ENCODE results near the gene KDM7A. TPM values are rescaled to one million over a fixed set of nuclear protein-coding genes. Genes with fewer than 3 reads are reported as not detected.

Gene KDM7A
- total RNA-seq, 1 experiment from 2014 or later = 12.2 TPM

DNA sequence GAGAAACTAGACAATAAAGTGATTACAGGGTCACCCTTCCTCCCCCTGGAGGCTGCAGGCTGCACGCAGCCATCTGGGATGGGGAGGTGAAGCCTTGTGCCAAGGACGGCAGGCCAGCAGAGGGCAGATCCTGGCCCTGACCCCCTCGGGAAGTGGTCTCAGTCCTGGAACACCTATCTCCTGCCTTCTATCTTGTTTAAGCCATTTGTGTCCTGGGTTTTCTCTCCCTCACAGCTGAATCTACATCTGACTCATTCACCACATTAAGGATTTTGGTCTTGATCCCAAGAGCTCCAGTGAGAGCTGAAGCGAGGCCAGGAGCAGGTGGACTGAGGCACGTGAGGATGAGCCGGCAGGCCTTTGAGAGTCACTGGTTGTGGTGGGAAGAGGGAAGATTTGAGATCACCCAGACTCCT is 97.7 kb downstream of the KDM7A start (continued):
- TF ChIP-seq, protein P1, sequence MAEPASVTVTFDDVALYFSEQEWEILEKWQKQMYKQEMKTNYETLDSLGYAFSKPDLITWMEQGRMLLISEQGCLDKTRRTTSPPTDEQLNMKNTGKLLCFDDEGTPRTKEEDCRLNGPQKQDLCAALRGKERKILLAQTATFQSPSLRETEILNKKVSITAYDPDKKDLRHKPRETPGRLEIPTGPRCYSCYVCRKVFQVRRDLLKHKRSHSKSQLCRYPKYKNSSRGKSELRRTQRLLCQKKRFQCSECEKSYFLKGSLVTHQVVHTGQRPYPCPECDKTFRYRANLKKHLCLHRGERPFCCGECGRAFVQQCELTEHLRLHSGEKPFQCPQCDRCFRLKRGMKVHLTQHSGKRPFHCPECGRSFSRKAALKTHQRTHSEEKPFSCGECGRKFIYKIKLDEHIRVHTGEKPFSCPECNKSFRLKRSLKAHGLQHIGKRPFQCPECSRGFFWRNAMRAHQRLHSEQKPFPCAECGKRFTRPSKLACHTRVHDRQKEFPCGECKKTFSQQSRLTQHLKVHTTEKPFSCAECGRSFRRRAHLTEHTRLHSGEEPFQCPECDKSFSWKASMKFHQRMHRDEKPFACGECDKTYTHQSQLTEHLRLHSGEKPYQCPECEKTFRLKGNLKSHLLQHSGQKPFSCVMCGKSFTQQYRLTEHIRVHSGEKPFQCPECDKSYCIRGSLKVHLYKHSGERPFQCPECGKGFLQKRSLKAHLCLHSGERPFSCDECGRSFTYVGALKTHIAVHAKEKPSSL (CRISPR knock-in tag; conservative IDR thresholded peaks at IDR 0.05) = no peak
- TF ChIP-seq ZNF423 (CRISPR knock-in tag; IDR thresholded peaks at IDR 0.05) = no peak
- TF ChIP-seq, protein P2, sequence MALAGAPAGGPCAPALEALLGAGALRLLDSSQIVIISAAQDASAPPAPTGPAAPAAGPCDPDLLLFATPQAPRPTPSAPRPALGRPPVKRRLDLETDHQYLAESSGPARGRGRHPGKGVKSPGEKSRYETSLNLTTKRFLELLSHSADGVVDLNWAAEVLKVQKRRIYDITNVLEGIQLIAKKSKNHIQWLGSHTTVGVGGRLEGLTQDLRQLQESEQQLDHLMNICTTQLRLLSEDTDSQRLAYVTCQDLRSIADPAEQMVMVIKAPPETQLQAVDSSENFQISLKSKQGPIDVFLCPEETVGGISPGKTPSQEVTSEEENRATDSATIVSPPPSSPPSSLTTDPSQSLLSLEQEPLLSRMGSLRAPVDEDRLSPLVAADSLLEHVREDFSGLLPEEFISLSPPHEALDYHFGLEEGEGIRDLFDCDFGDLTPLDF (CRISPR knock-in tag; IDR thresholded peaks at IDR 0.05) = no peak
- TF ChIP-seq ZNF396 (CRISPR knock-in tag; IDR thresholded peaks at IDR 0.05; ENCODE audit: borderline replicate concordance) = no peak
- TF ChIP-seq, protein P3, sequence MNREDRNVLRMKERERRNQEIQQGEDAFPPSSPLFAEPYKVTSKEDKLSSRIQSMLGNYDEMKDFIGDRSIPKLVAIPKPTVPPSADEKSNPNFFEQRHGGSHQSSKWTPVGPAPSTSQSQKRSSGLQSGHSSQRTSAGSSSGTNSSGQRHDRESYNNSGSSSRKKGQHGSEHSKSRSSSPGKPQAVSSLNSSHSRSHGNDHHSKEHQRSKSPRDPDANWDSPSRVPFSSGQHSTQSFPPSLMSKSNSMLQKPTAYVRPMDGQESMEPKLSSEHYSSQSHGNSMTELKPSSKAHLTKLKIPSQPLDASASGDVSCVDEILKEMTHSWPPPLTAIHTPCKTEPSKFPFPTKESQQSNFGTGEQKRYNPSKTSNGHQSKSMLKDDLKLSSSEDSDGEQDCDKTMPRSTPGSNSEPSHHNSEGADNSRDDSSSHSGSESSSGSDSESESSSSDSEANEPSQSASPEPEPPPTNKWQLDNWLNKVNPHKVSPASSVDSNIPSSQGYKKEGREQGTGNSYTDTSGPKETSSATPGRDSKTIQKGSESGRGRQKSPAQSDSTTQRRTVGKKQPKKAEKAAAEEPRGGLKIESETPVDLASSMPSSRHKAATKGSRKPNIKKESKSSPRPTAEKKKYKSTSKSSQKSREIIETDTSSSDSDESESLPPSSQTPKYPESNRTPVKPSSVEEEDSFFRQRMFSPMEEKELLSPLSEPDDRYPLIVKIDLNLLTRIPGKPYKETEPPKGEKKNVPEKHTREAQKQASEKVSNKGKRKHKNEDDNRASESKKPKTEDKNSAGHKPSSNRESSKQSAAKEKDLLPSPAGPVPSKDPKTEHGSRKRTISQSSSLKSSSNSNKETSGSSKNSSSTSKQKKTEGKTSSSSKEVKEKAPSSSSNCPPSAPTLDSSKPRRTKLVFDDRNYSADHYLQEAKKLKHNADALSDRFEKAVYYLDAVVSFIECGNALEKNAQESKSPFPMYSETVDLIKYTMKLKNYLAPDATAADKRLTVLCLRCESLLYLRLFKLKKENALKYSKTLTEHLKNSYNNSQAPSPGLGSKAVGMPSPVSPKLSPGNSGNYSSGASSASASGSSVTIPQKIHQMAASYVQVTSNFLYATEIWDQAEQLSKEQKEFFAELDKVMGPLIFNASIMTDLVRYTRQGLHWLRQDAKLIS (CRISPR knock-in tag; IDR thresholded peaks at IDR 0.05; ENCODE audit: borderline replicate concordance) = no peak
- TF ChIP-seq, protein P4, sequence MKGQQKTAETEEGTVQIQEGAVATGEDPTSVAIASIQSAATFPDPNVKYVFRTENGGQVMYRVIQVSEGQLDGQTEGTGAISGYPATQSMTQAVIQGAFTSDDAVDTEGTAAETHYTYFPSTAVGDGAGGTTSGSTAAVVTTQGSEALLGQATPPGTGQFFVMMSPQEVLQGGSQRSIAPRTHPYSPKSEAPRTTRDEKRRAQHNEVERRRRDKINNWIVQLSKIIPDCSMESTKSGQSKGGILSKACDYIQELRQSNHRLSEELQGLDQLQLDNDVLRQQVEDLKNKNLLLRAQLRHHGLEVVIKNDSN (CRISPR knock-in tag; IDR thresholded peaks at IDR 0.05) = no peak

DNA sequence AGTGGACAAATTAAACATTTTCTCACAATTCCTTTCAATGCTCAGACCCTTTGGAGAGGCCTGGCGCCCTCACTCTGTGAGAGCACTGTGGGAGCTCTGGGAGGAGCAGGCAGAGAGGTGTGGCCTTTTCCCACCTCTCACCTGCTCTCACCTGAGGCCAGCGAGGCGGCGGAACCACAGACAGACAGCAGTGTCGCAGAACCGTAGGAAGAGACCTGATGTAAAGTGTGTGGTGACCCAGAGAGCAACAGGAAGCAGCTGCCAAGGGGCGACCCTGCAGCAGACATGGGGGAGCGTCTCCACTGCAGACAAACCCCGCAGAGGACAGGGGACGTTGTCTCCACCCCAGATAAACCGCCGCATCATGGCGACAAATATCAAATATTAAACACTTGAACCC is 98.4 kb downstream of the KDM7A start:
- Mint-ChIP-seq H3K4me1 (peaks cover 11% of the 10 kb centered on the region), H3K36me3 (no peaks in the 10 kb centered on the region), H3K9me3 (no peaks in the 10 kb centered on the region), H3K27ac (no peak overlapping the region), H3K4me3 (no peak overlapping the region), H3K27me3 (ENCODE audit: low read depth) (no peaks in the 10 kb centered on the region)
- ATAC-seq (peak; percentile 69), DNase-seq (ENCODE audit: low spot score) (peak; percentile 19)
- POLR2A ChIA-PET = interaction anchor here (0.7 kb wide), 1 partner anchor 332 kb away, joined by 3 read pairs; no protein-coding TSS in a partner anchor
- CTCF ChIA-PET = interaction anchor here (1.4 kb wide), 1 partner anchor 72 kb away, joined by 6 read pairs; no protein-coding TSS in a partner anchor
- TF ChIP-seq, protein P5, sequence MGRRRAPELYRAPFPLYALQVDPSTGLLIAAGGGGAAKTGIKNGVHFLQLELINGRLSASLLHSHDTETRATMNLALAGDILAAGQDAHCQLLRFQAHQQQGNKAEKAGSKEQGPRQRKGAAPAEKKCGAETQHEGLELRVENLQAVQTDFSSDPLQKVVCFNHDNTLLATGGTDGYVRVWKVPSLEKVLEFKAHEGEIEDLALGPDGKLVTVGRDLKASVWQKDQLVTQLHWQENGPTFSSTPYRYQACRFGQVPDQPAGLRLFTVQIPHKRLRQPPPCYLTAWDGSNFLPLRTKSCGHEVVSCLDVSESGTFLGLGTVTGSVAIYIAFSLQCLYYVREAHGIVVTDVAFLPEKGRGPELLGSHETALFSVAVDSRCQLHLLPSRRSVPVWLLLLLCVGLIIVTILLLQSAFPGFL (CRISPR knock-in tag; IDR thresholded peaks at IDR 0.05; ENCODE audit: borderline replicate concordance) = no peak
- TF ChIP-seq CBFB (CRISPR knock-in tag; IDR thresholded peaks at IDR 0.05; ENCODE audit: low read depth) = no peak
- TF ChIP-seq, protein P6, sequence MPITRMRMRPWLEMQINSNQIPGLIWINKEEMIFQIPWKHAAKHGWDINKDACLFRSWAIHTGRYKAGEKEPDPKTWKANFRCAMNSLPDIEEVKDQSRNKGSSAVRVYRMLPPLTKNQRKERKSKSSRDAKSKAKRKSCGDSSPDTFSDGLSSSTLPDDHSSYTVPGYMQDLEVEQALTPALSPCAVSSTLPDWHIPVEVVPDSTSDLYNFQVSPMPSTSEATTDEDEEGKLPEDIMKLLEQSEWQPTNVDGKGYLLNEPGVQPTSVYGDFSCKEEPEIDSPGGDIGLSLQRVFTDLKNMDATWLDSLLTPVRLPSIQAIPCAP (CRISPR knock-in tag; IDR thresholded peaks at IDR 0.05) = no peak
- no peak for TF ChIP-seq SMAD4 (CRISPR knock-in tag; IDR thresholded peaks at IDR 0.05)
- no peak for TF ChIP-seq JUN (CRISPR knock-in tag; IDR thresholded peaks at IDR 0.05)
- no peak for TF ChIP-seq TEAD1 (CRISPR knock-in tag; IDR thresholded peaks at IDR 0.05)
- TF ChIP-seq ETV6 (CRISPR knock-in tag; IDR thresholded peaks at IDR 0.05) = no peak
- TF ChIP-seq RORB (CRISPR knock-in tag; IDR thresholded peaks at IDR 0.05) = no peak

DNA sequence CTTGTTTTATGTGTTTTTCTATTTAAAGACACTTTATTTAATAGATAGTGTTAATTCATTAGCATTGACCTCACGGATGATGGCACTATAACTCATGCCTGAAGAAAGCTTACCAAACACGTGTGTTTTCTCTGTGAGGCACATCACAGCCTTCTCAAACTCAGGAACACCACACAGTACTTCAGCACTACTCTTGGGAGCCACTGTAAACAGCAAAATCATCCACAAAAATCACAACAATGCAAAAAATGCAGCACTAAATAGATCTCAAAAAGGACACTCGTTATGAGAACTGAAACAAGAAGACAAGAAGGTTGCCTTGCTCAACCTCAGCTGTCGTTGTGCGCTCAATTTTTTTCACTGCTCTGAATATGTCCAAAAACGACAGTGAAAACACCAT is 102.0 kb downstream of the KDM7A start:
- H3K27me3 Mint-ChIP-seq (ENCODE audit: low read depth) = no peaks in the 10 kb centered on the region
- POLR2A ChIA-PET = no interaction called here
- H3K4me3 Mint-ChIP-seq = no peak overlapping the region
- ATAC-seq (no peak), DNase-seq (ENCODE audit: low spot score) (no peak)
- CTCF ChIA-PET = no interaction called here
- H3K9me3 Mint-ChIP-seq = no peaks in the 10 kb centered on the region
- no peak overlapping the region for H3K27ac Mint-ChIP-seq
- no peaks in the 10 kb centered on the region for H3K36me3 Mint-ChIP-seq
- H3K4me1 Mint-ChIP-seq = peaks cover 11% of the 10 kb centered on the region
- no peak for TF ChIP-seq SMAD3 (CRISPR knock-in tag; IDR thresholded peaks at IDR 0.05; ENCODE audit: borderline replicate concordance)
- TF ChIP-seq NR1H2 (CRISPR knock-in tag; IDR thresholded peaks at IDR 0.05) = no peak
- no peak for TF ChIP-seq NR2C2 (CRISPR knock-in tag; IDR thresholded peaks at IDR 0.05)
- TF ChIP-seq, protein P7, sequence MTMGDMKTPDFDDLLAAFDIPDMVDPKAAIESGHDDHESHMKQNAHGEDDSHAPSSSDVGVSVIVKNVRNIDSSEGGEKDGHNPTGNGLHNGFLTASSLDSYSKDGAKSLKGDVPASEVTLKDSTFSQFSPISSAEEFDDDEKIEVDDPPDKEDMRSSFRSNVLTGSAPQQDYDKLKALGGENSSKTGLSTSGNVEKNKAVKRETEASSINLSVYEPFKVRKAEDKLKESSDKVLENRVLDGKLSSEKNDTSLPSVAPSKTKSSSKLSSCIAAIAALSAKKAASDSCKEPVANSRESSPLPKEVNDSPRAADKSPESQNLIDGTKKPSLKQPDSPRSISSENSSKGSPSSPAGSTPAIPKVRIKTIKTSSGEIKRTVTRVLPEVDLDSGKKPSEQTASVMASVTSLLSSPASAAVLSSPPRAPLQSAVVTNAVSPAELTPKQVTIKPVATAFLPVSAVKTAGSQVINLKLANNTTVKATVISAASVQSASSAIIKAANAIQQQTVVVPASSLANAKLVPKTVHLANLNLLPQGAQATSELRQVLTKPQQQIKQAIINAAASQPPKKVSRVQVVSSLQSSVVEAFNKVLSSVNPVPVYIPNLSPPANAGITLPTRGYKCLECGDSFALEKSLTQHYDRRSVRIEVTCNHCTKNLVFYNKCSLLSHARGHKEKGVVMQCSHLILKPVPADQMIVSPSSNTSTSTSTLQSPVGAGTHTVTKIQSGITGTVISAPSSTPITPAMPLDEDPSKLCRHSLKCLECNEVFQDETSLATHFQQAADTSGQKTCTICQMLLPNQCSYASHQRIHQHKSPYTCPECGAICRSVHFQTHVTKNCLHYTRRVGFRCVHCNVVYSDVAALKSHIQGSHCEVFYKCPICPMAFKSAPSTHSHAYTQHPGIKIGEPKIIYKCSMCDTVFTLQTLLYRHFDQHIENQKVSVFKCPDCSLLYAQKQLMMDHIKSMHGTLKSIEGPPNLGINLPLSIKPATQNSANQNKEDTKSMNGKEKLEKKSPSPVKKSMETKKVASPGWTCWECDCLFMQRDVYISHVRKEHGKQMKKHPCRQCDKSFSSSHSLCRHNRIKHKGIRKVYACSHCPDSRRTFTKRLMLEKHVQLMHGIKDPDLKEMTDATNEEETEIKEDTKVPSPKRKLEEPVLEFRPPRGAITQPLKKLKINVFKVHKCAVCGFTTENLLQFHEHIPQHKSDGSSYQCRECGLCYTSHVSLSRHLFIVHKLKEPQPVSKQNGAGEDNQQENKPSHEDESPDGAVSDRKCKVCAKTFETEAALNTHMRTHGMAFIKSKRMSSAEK (CRISPR knock-in tag; IDR thresholded peaks at IDR 0.05; ENCODE audit: borderline replicate concordance) = no peak
- TF ChIP-seq, protein P8, sequence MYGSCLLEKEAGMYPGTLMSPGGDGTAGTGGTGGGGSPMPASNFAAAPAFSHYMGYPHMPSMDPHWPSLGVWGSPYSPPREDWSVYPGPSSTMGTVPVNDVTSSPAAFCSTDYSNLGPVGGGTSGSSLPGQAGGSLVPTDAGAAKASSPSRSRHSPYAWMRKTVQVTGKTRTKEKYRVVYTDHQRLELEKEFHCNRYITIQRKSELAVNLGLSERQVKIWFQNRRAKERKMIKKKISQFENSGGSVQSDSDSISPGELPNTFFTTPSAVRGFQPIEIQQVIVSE (CRISPR knock-in tag; IDR thresholded peaks at IDR 0.05; ENCODE audit: borderline replicate concordance) = no peak
